ENCODE data around the gene LAMC1.

Gene LAMC1

DNA sequence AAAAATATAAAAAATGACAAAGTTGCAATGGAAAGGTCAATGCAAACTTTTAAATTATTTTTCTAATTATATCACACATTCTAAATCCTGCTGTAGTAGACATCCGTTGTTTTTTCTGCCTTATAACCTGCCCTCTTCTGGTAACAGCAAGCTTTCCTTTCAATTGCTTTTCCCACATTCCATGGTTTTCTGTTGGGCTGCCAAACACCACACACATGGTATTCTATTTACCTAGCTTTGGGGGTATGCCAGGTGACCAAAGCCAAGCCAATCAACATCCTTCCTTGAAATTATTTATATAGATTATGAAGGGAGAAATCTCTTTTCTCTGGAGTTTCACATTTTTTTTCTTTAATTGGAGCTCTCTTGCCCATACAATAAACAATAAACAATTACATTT is 3.4 kb upstream of the LAMC1 start:
- in situ Hi-C loops (cut with HindIII; ENCODE audit: low sequenced_read_pairs) = no loop called here

DNA sequence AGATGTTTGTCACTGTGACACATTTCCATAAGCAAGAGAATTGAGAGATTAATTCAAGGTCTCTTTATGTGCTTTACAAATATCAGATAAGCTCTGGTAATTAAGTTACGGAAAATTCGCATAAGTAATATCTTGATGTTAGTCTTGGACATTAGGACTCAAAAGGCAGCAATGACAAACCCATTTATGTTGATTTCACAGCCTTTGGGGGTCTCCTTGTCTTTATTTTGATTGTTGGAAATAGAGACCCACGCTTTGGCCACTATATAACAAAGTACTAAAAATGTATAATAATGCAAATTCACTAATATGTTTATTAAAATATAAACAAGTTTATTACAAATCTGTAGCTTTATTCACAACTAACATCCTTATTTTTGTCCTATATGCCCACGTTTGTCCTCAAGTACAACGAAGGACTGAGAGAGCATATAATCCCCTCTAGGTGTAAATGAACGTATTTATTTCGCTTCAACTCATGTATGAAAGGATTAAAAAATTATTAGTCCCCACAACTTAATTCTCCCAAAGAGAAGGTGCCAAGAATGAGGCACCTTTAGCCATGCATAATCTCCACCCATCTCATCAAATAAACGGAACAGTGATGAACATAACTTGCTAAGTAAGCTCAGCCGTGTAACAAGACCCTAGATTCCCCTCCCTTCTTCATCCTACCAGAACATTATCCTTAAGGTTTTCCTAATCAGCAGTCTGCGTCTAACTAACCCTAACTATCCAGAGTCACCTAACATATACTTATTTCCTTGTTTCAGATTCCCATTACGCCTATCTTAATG is 1.6 kb upstream of the LAMC1 start:
- in situ Hi-C loops (cut with HindIII; ENCODE audit: low sequenced_read_pairs) = no loop called here

DNA sequence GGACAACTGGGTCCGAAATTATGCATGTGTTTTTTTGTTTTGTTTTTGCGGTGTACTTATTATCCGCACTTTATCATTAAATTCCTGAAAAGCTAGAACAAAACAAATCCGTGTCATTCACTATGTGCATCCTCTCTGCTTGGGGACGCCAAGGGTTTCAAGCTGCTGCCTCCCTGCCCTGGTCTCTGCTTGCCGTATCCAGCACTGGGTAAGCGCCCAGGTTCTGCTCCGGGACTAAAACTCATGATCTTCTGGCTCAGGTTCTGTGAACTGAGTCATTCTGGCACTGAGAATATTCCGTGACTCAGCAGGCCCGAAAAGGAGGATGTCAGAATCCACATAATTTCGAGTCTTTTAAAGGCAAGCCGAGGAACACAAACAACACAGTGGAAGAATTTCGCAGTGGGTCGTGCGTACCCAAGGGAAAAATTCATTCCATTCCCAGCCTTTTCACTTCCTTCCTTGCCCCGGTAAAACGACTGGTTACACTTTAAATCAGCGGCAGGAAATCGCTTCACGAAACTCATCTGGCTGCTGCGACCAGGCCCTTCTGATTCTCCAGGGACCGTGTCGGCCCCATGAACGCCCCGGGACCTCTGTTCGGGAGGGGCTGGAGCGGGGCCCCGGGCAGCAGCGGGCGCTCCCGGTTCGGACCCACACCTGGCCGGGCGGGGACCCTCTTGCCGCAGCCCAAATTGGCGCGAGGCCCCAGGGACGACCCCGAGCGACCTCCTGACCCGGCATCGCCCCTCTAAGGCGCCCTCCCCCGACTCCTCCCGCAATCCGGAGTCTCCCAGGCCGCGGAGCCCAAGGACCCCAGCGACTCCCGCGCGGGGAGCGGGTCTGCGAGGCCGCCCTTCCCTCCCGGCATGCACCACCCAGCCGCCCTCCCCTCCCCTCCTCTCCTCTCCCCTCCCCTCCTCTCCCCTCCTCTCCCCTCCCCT is 746 bp upstream of the LAMC1 start:
- in situ Hi-C loops (cut with HindIII; ENCODE audit: low sequenced_read_pairs) = no loop called here

DNA sequence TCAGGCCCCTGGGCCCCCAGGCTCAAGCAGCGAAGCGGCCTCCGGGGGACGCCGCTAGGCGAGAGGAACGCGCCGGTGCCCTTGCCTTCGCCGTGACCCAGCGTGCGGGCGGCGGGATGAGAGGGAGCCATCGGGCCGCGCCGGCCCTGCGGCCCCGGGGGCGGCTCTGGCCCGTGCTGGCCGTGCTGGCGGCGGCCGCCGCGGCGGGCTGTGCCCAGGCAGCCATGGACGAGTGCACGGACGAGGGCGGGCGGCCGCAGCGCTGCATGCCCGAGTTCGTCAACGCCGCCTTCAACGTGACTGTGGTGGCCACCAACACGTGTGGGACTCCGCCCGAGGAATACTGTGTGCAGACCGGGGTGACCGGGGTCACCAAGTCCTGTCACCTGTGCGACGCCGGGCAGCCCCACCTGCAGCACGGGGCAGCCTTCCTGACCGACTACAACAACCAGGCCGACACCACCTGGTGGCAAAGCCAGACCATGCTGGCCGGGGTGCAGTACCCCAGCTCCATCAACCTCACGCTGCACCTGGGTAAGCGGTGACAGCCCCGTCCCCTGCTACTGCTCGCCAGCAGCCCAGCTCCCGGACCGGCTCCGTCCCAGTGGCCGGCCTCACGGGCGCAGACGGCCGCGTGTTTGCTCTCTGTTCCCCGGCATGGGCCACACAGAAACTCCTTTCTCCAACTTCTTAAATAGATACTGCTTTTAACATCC is 539 bp downstream of the LAMC1 start:
- in situ Hi-C loops (cut with HindIII; ENCODE audit: low sequenced_read_pairs) = no loop called here

DNA sequence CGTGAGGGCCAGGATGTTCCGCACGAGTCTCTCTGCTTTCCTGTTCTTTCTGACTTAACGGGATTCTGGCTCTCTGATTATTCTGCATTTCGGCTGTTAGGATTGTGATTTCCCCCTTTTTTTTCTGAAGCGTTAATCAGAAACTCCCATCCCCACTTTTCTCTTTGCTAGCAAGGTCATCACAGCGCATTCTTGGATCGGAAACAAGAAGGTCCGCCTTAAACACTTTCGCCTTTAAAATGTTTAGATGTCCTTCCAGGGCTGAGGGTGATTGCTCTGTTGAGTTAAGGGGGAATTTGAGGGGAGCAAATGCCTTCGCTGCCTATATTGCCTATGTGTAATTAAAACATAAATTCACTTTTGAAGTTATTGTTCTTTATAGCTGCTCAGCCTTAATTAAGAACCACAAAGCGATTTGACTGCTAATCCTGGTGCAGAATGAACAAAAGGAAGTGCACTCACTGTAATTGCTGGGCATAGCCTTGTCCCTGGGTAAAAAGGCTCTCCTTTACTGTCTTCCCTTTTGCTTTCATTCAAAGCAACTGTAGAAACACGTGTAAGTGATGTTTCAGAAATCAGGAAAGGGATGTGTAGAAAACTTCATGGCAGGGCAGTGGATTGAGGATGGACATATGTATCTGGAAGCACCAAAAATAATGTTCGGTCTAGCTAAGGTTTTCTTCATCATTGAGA is 1.2 kb downstream of the LAMC1 start:
- in situ Hi-C loops (cut with HindIII; ENCODE audit: low sequenced_read_pairs) = no loop called here

DNA sequence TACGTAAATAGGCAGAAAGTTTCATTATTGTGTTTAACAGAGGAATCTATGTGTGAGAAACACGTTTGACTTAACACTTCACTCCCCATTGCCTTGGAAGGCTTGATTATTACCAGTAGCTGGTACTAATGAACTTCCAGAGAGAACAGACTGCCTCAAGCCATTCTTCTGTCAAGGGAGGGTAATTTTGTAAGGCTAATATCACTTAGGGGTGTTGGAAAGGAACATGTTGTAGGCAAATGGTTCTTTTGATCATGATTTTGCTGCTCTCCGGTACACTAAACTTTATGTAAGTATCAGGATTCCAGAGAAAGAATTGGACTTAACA is 1.8 kb downstream of the LAMC1 start:
- in situ Hi-C loops (cut with HindIII; ENCODE audit: low sequenced_read_pairs) = no loop called here

DNA sequence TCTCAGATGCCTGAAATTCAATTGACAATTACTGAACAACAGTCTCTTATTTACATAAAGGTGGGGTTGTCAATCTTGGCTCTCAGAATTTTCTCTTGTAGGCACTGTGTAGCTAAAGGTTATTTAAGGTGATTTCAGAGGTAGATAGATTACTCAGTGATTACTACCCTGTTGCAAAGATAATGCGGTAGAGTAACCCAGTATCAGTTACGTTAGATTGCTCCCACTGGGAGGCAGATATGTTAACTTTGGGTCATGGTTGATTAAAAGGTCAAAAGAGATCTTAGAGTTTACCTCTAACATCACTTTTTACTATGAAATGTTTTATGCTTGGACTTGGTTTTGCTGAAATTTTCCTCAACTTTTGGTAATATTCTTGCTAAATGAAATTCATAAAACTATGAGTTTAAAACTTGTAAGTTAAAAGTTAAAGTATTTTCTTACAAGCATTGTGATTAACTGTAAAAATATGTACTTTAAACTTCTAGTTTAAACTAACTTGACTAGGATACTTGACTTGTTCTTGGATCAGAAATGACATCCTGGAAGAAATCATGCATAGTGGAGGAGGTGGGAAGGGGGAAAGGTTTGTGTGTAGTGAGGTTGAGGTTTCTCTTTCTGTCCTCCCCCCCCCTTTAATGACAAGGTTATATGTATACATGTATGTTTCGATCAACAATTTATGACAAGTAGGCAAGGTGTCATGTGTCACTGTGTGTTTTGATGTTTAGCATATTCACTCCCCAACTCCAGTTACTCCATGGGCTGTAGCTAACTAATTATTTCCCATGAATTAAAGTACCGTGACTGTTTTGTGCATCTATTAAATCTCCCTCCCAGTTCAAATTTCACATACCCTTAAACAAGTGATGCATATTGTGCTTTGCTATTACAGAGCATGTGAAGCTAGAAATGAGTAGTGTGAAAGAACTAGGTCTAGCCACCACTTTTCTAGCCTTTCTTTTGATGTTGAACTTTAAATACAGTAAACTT is 2.9 kb downstream of the LAMC1 start:
- in situ Hi-C loops (cut with HindIII; ENCODE audit: low sequenced_read_pairs) = no loop called here

DNA sequence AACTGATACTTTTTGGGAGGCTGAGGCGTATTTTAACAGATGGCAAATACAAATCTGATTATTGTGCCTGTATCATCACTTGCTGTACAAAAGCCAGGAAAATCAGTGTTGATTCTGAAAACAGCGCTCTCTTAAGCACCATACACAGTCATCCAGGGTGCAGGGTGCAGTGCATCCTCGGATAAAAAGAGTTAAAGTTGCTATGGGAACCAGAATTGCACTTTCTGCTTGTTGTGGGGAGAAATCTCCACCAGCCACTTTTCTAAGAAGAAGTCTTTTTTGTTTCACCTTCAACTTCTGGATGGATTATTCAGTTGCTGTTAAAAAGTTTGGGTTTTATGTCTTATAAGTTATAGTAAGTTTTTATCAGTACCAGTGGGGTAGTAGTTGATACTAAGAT is 3.8 kb downstream of the LAMC1 start:
- in situ Hi-C loops (cut with HindIII; ENCODE audit: low sequenced_read_pairs) = no loop called here

DNA sequence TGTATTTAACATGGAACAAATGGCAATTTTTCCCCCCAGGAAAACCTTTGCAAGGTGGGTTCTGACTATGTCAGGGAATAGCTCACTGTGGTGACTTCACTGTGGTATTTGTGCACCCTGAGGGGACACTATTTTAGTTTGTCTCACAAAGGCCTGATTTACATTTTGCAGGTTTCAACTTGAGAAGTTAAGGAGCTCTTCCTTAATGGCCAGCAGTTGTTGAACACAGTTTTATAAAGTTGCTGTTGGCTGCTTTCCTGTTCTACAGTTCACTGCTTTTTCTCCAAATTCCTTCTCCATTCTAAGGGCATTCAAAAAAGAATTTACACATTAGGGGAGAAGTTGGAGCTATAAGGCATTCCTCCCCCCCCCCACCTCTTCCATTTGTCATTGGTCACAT is 4.6 kb downstream of the LAMC1 start:
- in situ Hi-C loops (cut with HindIII; ENCODE audit: low sequenced_read_pairs) = no loop called here

DNA sequence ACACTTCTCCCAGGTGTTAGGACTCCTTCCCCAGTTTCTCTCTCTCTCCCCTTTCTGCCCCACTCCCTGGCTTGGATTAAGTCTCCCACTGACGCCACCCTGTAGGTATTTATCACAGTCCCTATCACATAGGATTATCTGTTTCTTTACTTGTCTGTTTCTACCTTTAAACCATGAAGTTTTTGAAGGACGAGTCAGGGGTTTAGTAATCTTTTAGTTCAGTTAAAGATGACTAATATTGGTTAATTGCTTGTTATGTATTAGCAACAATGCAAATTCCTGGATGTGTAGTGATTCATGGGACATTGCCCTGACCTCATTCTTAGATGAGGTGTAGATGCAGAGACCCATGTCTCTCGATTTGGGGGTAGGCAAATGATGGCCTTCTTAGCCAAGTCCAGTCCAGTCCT is 6.4 kb downstream of the LAMC1 start:
- in situ Hi-C loops (cut with HindIII; ENCODE audit: low sequenced_read_pairs) = no loop called here

DNA sequence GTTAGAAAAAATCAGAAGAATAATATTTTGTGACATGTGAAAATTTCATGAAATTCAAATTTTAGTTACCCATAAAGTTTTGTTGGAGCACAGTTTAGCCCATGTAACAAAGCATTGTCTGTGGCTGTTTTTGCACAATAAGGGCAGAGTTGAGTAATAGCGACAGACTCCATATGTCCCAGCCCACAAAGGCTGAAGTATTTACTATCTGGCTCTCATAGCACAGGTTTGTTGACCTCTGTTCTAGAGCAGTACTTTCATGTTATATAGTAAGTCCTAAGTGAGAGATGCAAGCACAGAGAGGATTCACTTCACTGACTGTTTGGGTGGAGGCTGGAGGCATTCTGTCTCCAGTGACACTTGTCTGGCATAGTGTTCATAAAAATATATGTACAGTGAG is 6.8 kb downstream of the LAMC1 start:
- in situ Hi-C loops (cut with HindIII; ENCODE audit: low sequenced_read_pairs) = loop anchor here (5.0 kb wide), 1 partner anchor 37 kb away; no protein-coding TSS in a partner anchor

DNA sequence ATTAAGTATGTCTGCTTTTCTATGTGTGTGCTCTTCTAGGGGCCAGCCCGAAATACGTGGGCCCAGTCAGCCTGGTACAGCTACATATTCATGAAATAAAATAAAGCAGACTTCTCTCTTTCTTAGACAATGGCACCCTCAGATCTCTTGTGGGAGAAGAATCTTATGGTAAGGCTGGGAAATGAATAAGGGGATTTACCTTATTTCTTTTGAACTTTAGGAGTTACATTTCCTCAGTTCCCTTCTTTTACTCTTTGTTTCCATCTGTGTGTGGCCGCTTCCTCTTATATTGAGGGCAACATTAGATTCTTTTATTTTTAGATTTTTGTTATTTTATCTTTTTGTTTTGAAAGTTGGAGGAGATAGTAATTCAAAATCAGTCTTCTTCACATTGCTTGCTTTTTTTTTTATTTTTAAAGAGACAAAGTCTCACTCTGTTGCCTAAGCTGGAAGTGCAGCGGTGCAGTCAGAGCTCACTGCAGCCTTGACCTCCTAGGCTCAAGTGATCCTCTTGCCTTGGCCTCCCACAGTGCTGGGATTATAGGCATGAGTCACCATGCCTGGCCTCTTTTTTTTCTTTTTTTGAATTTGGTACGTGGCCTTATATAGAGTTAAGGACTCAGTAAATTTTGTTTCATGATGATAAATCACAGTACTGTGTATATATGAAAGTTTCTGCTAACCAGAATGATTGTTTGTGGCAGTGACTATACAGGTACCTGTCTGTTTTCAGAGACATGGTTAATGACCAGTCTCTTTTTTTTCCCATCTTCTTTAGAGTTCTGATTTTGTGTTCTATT is 9.1 kb downstream of the LAMC1 start:
- in situ Hi-C loops (cut with HindIII; ENCODE audit: low sequenced_read_pairs) = loop anchor here (5.0 kb wide), 1 partner anchor 35 kb away; no protein-coding TSS in a partner anchor

DNA sequence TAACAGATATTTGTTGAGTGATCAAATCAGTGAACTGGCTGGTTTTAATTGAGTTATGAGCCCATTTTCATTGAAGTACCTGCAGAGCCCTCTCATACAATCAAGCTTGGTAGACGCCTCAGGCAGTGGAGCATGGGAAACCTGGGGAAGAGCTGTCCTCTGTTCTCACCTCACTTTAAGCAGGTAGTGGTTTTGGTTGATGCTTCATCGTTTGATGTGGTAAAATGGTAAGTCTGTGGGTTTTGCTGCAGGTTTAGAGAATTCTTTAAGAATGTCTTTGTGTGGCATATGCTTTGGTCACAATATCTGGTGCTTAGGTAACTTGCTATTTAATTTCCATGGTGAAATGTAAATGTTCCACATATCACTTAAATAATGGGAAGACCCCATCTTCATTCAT is 10.0 kb downstream of the LAMC1 start:
- in situ Hi-C loops (cut with HindIII; ENCODE audit: low sequenced_read_pairs) = loop anchor here (5.0 kb wide), 1 partner anchor 34 kb away; no protein-coding TSS in a partner anchor

DNA sequence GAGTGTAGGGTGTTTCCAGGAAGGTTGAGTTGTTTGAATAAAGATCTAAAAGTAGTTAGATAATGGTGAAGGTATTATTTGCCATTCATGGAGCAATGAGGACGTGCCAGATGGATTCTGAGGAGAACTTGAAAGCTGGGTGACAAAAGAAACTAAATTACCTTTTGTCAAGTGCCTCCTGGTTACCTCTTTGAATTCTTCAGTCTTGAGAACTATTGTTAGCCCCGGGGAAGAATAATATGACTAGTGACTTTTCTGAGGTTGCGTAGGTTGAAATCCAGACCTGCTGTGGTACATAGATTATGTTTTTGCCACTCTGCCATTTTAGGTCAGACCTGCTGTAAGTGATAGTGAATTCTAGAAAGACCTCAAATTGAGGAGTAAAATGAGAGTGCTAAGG is 11.5 kb downstream of the LAMC1 start:
- in situ Hi-C loops (cut with HindIII; ENCODE audit: low sequenced_read_pairs) = loop anchor here (5.0 kb wide), 1 partner anchor 33 kb away; no protein-coding TSS in a partner anchor

DNA sequence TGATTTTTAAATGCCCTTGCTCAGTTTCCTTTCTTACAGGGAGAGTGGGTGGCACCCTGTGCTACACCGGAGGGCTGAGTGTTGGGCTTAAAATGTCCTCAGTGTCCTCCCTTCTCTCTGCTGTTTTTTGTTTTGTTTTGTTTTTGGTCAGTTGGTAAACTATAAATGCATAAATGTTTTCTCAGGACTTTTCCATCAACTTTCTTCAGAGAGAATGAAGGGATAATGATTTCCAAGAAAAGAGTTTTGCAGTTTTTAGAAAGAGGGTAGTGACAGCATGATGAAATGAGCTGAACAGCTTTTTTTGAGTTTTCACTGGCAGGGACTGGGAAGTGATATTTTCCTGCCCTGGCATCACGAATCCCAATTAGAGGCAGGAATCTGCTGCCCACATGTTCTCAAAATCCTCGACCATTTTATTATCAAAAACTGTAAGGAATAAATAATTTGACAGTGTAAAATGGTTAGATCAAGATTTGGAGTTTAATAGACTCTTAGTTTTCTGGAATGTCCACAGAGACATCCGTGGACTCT is 15.2 kb downstream of the LAMC1 start:
- in situ Hi-C loops (cut with HindIII; ENCODE audit: low sequenced_read_pairs) = no loop called here

DNA sequence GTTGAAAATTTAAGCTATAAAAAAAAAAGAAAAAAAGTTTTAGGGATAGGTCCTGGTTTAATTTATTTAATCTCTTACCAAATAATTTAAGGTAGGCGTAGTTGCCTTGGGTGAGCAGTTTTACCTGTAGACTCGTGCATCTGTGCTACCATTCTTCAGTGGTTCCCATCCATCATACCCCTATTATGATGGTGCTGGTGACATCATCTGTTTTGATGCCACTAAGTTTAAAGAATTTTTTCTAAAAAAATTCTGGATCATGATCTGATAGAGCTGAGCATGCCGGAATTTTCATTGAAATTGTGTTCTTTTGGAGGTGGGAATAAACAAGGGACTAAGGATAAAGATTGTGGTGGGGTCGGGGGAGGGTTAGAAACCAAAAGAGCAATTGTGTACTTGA is 15.7 kb downstream of the LAMC1 start:
- in situ Hi-C loops (cut with HindIII; ENCODE audit: low sequenced_read_pairs) = no loop called here

DNA sequence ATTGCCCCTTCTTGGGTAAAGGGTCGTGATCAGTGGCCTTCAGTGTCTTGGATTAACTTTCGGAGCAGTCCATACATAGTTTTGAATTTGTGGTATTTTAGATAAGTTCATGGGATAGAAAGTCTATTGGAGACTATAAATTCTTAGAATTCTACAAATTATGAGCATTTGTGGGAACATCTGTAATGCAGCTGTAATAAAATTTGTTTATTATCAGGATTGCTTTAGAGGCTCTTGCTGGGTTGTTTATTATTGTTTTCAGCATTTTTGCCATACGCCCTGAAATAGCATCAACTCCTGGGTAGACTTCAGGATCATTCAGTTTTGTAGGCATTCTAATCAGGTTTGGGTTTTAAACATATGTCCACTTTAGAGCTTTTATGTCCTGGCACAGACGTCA is 16.1 kb downstream of the LAMC1 start:
- in situ Hi-C loops (cut with HindIII; ENCODE audit: low sequenced_read_pairs) = no loop called here

DNA sequence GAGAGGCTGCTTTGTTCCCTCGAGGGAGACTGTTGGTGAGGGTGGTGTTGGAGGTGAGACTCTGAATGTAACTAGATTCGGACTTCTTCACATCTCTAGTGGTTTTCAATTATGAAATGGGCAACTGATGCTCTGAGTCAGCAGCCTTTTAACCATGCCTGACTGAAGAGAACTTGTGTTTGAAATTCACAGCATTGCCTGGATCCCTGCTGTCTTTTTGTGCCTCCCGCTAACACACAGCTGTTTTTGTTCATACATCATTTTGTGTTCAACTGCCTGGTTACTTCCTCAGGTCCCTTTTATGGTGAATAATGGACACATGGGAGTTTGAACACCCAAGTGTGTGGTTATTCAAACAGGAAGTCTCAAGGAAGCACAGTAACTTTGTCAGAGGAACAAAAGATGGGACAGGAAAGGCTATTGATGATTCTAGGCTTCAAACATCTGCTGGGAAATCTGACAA is 16.8 kb downstream of the LAMC1 start:
- in situ Hi-C loops (cut with HindIII; ENCODE audit: low sequenced_read_pairs) = no loop called here

All from endothelial cell of hepatic sinusoid (primary cell).